Activated B cell treated with CpG ODN at 0.5 μM for 24 hours (primary cell): ENCODE data around the gene ZNF277. TPM values are rescaled to one million over a fixed set of nuclear protein-coding genes. Genes with fewer than 3 reads are reported as not detected.

Experiments used
- ATAC-seq: fragments of 200-7000 bp; cut with Tn5 transposase; one replicate; pipeline ENCODE4 v1.10.0; 2021; ENCODE audit warnings: low read depth, mild to moderate bottlenecking, moderate library complexity
- CTCF ChIA-PET: fragments of 350-600 bp; sonication (Branson Sonifier 250); formaldehyde crosslinking; loops from one replicate; lab custom pipeline; 2021; ENCODE audit warnings: antibody characterized with exemption; lab: Charles Lee
- POLR2A ChIA-PET: fragments of 350-600 bp; sonication (Branson Sonifier 250); formaldehyde crosslinking; loops from one replicate; lab custom pipeline; 2021; ENCODE audit warnings: antibody characterized with exemption; lab: Charles Lee
- DNase-seq: peaks from one replicate; pipeline ENCODE4 v3.0.0; 2022
- H3K27ac Mint-ChIP-seq: one replicate; pipeline ENCODE4 v1.8.0; 2020; ENCODE audit warnings: mixed read lengths
- H3K27me3 Mint-ChIP-seq: one replicate; pipeline ENCODE4 v1.8.0; 2021; ENCODE audit warnings: mixed read lengths
- H3K36me3 Mint-ChIP-seq: one replicate; pipeline ENCODE4 v1.8.0; 2021; ENCODE audit warnings: low read depth, mixed read lengths
- H3K4me1 Mint-ChIP-seq: one replicate; pipeline ENCODE4 v1.8.0; 2021; ENCODE audit warnings: mixed read lengths
- H3K4me3 Mint-ChIP-seq: one replicate; pipeline ENCODE4 v1.8.0; 2020; ENCODE audit warnings: mild to moderate bottlenecking, mixed read lengths
- H3K9me3 Mint-ChIP-seq: one replicate; pipeline ENCODE4 v1.8.0; 2020; ENCODE audit warnings: mixed read lengths
- CTCF ChIP-seq: fragments of 200-600 bp; IDR thresholded peaks from one replicate; pipeline ENCODE4 v1.8.0; 2022; ENCODE audit warnings: antibody characterized with exemption, mild to moderate bottlenecking
- intact Hi-C: fragments of 100-400 bp; cut with micrococcal nuclease; formaldehyde crosslinking; loops from one replicate; pipeline ENCODE4 v1.15.1; 2024
- total RNA-seq: library from RNA; stranded (reverse); gene quantifications from 2 replicates; pipeline ENCODE4 v1.2.3, GENCODE V29; 2022

ZNF277 gene
- total RNA-seq, 1 donor from 2014 or later = 12.6 TPM

DNA sequence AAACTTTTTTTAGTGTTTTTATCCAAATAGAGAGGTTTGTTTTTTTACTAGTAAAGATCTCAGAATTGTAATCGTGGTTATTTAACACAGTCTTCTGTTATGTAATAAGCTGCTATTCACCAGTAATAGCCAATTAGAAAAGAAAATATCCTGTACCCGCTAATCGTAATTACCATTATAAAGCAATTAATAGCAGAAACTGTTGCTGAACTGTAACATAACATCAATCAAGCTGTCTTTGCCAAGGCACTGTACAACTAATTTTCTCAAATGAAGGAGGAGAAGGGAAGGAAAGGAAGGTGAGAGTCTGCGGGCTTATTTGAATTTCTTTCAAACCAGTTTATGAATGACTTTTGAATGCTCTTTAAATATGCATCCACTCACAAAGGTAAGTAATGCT is 9.3 kb downstream of the ZNF277 start:
- no peak for TF ChIP-seq CTCF
- H3K4me1 Mint-ChIP-seq = peaks cover 10% of the 10 kb centered on the region
- no peaks in the 10 kb centered on the region for H3K9me3 Mint-ChIP-seq
- H3K27me3 Mint-ChIP-seq = no peaks in the 10 kb centered on the region
- ChIA-PET POLR2A (no interaction called here), CTCF (no interaction called here)
- no peaks in the 10 kb centered on the region for H3K36me3 Mint-ChIP-seq
- ATAC-seq (no peak), DNase-seq (no peak)
- H3K4me3 Mint-ChIP-seq = no peak overlapping the region
- no peak overlapping the region for H3K27ac Mint-ChIP-seq
- intact Hi-C loops = no loop called here

- Mint-ChIP-seq H3K36me3 (peaks cover 4% of the 10 kb centered on the region), H3K4me1 (peaks cover 11% of the 10 kb centered on the region), H3K9me3 (no peaks in the 10 kb centered on the region), H3K4me3 (no peak overlapping the region), H3K27ac (no peak overlapping the region), H3K27me3 (no peaks in the 10 kb centered on the region)
- ATAC-seq (no peak), DNase-seq (no peak)
- TF ChIP-seq CTCF = no peak
- CTCF ChIA-PET = no interaction called here
- intact Hi-C loops = no loop called here
- POLR2A ChIA-PET = no interaction called here
Measured at GRCh38 chr7:112220877-112221434, 14.5 kb downstream of the ZNF277 start.

- POLR2A ChIA-PET = no interaction called here
- H3K4me1 Mint-ChIP-seq = peaks cover 11% of the 10 kb centered on the region
- DNase-seq = no peak
- no peaks in the 10 kb centered on the region for H3K9me3 Mint-ChIP-seq
- H3K4me3 Mint-ChIP-seq = no peak overlapping the region
- H3K36me3 Mint-ChIP-seq = peaks cover 4% of the 10 kb centered on the region
- H3K27ac Mint-ChIP-seq = no peak overlapping the region
- H3K27me3 Mint-ChIP-seq = no peaks in the 10 kb centered on the region
- ATAC-seq = no peak
- no peak for TF ChIP-seq CTCF
- CTCF ChIA-PET = no interaction called here
- intact Hi-C loops = no loop called here
Measured at GRCh38 chr7:112223310-112223709, 16.8 kb downstream of the ZNF277 start.

DNA sequence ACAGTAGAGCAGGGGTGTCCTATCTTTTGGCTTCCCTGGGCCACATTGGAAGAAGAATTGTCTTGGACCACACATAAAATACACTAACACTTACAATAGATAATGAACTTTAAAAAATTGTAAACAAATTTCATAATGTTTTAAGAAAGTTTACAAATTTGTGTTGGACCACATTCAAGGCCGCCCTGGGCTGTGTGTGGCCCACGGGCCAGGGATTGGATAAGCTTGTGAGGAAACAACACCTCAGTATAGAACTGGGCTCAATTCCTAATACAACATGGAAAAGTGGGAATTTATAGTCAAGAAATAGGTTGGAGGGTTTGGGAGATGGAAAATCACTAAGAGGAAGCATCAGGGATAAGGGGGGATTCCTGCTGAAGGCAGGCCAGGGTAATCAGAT is 17.7 kb downstream of the ZNF277 start:
- H3K4me1 Mint-ChIP-seq = peaks cover 13% of the 10 kb centered on the region
- H3K36me3 Mint-ChIP-seq = peaks cover 4% of the 10 kb centered on the region
- intact Hi-C loops = no loop called here
- H3K9me3 Mint-ChIP-seq = no peaks in the 10 kb centered on the region
- no peak for DNase-seq
- ChIA-PET CTCF (no interaction called here), POLR2A (no interaction called here)
- H3K4me3 Mint-ChIP-seq = no peak overlapping the region
- no peaks in the 10 kb centered on the region for H3K27me3 Mint-ChIP-seq
- ATAC-seq = no peak
- no peak overlapping the region for H3K27ac Mint-ChIP-seq
- TF ChIP-seq CTCF = no peak

- ATAC-seq (no peak), DNase-seq (no peak)
- Mint-ChIP-seq H3K9me3 (no peaks in the 10 kb centered on the region), H3K27me3 (no peaks in the 10 kb centered on the region), H3K36me3 (peaks cover 4% of the 10 kb centered on the region), H3K4me3 (no peak overlapping the region), H3K4me1 (peaks cover 15% of the 10 kb centered on the region), H3K27ac (no peak overlapping the region)
- intact Hi-C loops = no loop called here
- ChIA-PET POLR2A (no interaction called here), CTCF (no interaction called here)
- TF ChIP-seq CTCF = no peak
Measured at GRCh38 chr7:112225006-112225405, 18.5 kb downstream of the ZNF277 start.
